Neural cell (in vitro differentiated cells): ENCODE measurements around the gene RAC2.

Experiments used
- CTCF ChIP-seq: fragments of 450-650 bp; IDR thresholded peaks from 2 replicates; pipeline ENCODE4 v1.5.1; 2014; ENCODE audit warnings: antibody characterized with exemption, mild to moderate bottlenecking, moderate library complexity; ENCODE audit not compliant: poor library complexity, severe bottlenecking
- EP300 ChIP-seq: fragments of 450-650 bp; conservative IDR thresholded peaks from 2 replicates; pipeline ENCODE4 v1.6.1; 2014; ENCODE audit warnings: antibody characterized with exemption, mild to moderate bottlenecking, moderate library complexity; ENCODE audit not compliant: poor library complexity, severe bottlenecking
- EZH2 ChIP-seq: fragments of 200-600, 300-800 bp; shearing (Covaris generic), sonication (generic); IDR thresholded peaks from 2 replicates; pipeline ENCODE4 v1.6.1; 2014; ENCODE audit warnings: antibody characterized with exemption, low read length, borderline replicate concordance, mild to moderate bottlenecking; ENCODE audit not compliant: insufficient read depth, poor library complexity, severe bottlenecking
- MXI1 ChIP-seq: fragments of 450-650 bp; conservative IDR thresholded peaks from 2 replicates; pipeline ENCODE4 v1.6.1; 2014; ENCODE audit warnings: antibody characterized with exemption, mild to moderate bottlenecking; ENCODE audit not compliant: poor library complexity, severe bottlenecking
- POLR2AphosphoS5 ChIP-seq: IDR thresholded peaks from 2 replicates; pipeline ENCODE4 v1.6.1; 2012
- RAD21 ChIP-seq: fragments of 450-650 bp; conservative IDR thresholded peaks from 2 replicates; pipeline ENCODE4 v1.6.1; 2014; ENCODE audit warnings: antibody characterized with exemption, mild to moderate bottlenecking, moderate library complexity
- SMC3 ChIP-seq: fragments of 450-650 bp; conservative IDR thresholded peaks from 2 replicates; pipeline ENCODE4 v1.6.1; 2014; ENCODE audit warnings: antibody characterized with exemption, mild to moderate bottlenecking, moderate library complexity; ENCODE audit not compliant: poor library complexity
- TAF1 ChIP-seq: IDR thresholded peaks from 2 replicates; pipeline ENCODE4 v1.6.1; 2012; ENCODE audit warnings: low read depth
- TF ChIP-seq, protein P1 (sequence below): IDR thresholded peaks from 2 replicates; pipeline ENCODE4 v1.6.1; 2012; ENCODE audit warnings: borderline replicate concordance

DNA sequence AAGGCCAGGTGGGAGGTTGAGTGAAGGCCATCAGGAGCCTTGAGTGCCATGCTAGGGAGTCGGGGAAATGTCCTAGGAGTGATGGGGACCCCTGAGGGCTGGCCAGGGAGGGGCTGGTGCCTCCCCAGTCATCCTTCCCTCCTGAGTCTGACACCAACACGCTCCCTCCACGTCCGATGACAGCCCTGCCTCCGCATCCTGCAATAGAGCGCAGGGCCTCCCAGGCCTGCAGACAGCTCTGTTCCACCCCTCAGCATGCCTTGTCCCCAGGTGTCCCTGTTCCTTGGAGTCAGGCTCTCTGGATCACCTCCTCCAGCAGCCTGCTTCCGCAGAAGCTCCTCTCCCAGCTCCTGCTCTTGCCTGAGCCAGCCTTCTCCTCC lies 3.1 kb downstream of the RAC2 start:
- TF ChIP-seq EZH2: no peak
- TF ChIP-seq, protein P1, sequence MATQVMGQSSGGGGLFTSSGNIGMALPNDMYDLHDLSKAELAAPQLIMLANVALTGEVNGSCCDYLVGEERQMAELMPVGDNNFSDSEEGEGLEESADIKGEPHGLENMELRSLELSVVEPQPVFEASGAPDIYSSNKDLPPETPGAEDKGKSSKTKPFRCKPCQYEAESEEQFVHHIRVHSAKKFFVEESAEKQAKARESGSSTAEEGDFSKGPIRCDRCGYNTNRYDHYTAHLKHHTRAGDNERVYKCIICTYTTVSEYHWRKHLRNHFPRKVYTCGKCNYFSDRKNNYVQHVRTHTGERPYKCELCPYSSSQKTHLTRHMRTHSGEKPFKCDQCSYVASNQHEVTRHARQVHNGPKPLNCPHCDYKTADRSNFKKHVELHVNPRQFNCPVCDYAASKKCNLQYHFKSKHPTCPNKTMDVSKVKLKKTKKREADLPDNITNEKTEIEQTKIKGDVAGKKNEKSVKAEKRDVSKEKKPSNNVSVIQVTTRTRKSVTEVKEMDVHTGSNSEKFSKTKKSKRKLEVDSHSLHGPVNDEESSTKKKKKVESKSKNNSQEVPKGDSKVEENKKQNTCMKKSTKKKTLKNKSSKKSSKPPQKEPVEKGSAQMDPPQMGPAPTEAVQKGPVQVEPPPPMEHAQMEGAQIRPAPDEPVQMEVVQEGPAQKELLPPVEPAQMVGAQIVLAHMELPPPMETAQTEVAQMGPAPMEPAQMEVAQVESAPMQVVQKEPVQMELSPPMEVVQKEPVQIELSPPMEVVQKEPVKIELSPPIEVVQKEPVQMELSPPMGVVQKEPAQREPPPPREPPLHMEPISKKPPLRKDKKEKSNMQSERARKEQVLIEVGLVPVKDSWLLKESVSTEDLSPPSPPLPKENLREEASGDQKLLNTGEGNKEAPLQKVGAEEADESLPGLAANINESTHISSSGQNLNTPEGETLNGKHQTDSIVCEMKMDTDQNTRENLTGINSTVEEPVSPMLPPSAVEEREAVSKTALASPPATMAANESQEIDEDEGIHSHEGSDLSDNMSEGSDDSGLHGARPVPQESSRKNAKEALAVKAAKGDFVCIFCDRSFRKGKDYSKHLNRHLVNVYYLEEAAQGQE: no peak
- TF ChIP-seq CTCF: no peak
- no peak for TF ChIP-seq SMC3
- no peak for TF ChIP-seq EP300
- TF ChIP-seq POLR2AphosphoS5: no peak
- TF ChIP-seq RAD21: no peak
- TF ChIP-seq MXI1: no peak
- TF ChIP-seq TAF1: no peak
